OCI-LY7 (cell line): ENCODE data around the gene RPRML. TPM values are rescaled to one million over a fixed set of nuclear protein-coding genes. Genes with fewer than 3 reads are reported as not detected.
A peak's percentile ranks its signal among the peaks of the same experiment; 100 is the strongest.

Experiments
- BruUV-seq: library from RNA; stranded (reverse); fragments of 400-500 nt; replicated peaks from 2 replicates; lab custom pipeline; 2021; lab: Mats Ljungman, UMichigan
- CTCF ChIA-PET: fragments of 300-600 bp; sonication (Branson Sonifier 250); formaldehyde crosslinking; loops from one replicate; lab custom pipeline; 2022; ENCODE audit warnings: antibody characterized with exemption; ENCODE audit not compliant: unreplicated experiment; lab: Charles Lee
- POLR2A ChIA-PET: fragments of 300-600 bp; sonication (Branson Sonifier 250); formaldehyde crosslinking; loops from one replicate; lab custom pipeline; 2022; ENCODE audit warnings: antibody characterized with exemption; lab: Charles Lee
- DNase-seq: peaks from one replicate; pipeline ENCODE4 v3.0.0-alpha.2; 2015; ENCODE audit warnings: low spot score
- H2AFZ ChIP-seq: fragments of 200-600 bp; sonication (generic), shearing (Covaris generic); 2 replicates; pipeline ENCODE4 v1.6.1; 2014; ENCODE audit warnings: mild to moderate bottlenecking, antibody characterized with exemption, low read length, moderate library complexity
- H3K27ac ChIP-seq: fragments of 200-600 bp; sonication (generic); 2 replicates; pipeline ENCODE4 v1.5.1; 2014; ENCODE audit warnings: mixed run types, low read depth, mild to moderate bottlenecking, moderate library complexity, low read length, inconsistent platforms; ENCODE audit not compliant: poor library complexity, severe bottlenecking
- H3K36me3 ChIP-seq: fragments of 200-600 bp; sonication (generic); 2 replicates; pipeline ENCODE4 v1.6.1; 2014; ENCODE audit warnings: mild to moderate bottlenecking, antibody characterized with exemption, low read length, moderate library complexity, mixed read lengths; ENCODE audit not compliant: insufficient read depth
- H3K4me1 ChIP-seq: fragments of 200-600 bp; sonication (generic); 2 replicates; pipeline ENCODE4 v1.5.1; 2014; ENCODE audit warnings: mild to moderate bottlenecking, low read length; ENCODE audit not compliant: insufficient read depth, poor library complexity, severe bottlenecking
- H3K4me2 ChIP-seq: fragments of 200-600 bp; sonication (generic); 2 replicates; pipeline ENCODE4 v1.6.1; 2014; ENCODE audit warnings: mild to moderate bottlenecking, low read length
- H3K4me3 ChIP-seq: fragments of 200-600 bp; sonication (generic); 2 replicates; pipeline ENCODE4 v1.5.1; 2014; ENCODE audit warnings: mild to moderate bottlenecking, low read depth, low read length; ENCODE audit not compliant: poor library complexity, severe bottlenecking
- H3K79me2 ChIP-seq: fragments of 200-600 bp; sonication (generic); 2 replicates; pipeline ENCODE4 v1.6.1; 2016; ENCODE audit warnings: low read depth, mild to moderate bottlenecking, low read length, moderate library complexity, mixed read lengths; ENCODE audit not compliant: insufficient read depth
- H3K9me2 ChIP-seq: fragments of 200-600 bp; sonication (generic); 2 replicates; pipeline ENCODE4 v1.6.1; 2016; ENCODE audit warnings: mild to moderate bottlenecking, low read length, mixed read lengths; ENCODE audit not compliant: insufficient read depth
- H3K9me3 ChIP-seq: fragments of 200-600 bp; sonication (generic); 2 replicates; pipeline ENCODE4 v1.6.1; 2014; ENCODE audit warnings: mild to moderate bottlenecking, mixed run types, low read length, mixed read lengths
- H4K20me1 ChIP-seq: fragments of 200-600 bp; sonication (generic); 2 replicates; pipeline ENCODE4 v1.6.1; 2014; ENCODE audit warnings: mild to moderate bottlenecking, antibody characterized with exemption, low read length, moderate library complexity, mixed read lengths; ENCODE audit not compliant: insufficient read depth
- EZH2phosphoT487 ChIP-seq: fragments of 200-600 bp; sonication (generic); IDR thresholded peaks from 2 replicates; pipeline ENCODE4 v1.6.1; 2018; ENCODE audit warnings: low read depth, borderline replicate concordance, mild to moderate bottlenecking, mixed run types, antibody characterized with exemption, low read length, moderate library complexity, mixed read lengths
- intact Hi-C: fragments of 100-400 bp; cut with micrococcal nuclease; formaldehyde crosslinking; loops from one replicate; pipeline ENCODE4 v1.10.0; 2022; ENCODE audit not compliant: unreplicated experiment
- total RNA-seq, 2 experiments: library from RNA; depleted of rRNA in 1 of 2; stranded (reverse); fragments of >200 nt in 1 of 2; shearing (Covaris generic) in 1 of 2; gene quantifications; 2 replicates each; pipeline ENCODE4 v1.2.3, GENCODE V29; 2014 to 2022
- TF ChIP-seq, protein P1 (sequence below): fragments of 200-600 bp; sonication (generic); conservative IDR thresholded peaks from 2 replicates; pipeline ENCODE4 v1.5.1; 2014; ENCODE audit warnings: mild to moderate bottlenecking, antibody characterized with exemption, low read length, moderate library complexity, mixed read lengths

The RPRML gene
- total RNA-seq, 2 experiments from 2014 or later: 1.2 to 8.8 TPM

DNA sequence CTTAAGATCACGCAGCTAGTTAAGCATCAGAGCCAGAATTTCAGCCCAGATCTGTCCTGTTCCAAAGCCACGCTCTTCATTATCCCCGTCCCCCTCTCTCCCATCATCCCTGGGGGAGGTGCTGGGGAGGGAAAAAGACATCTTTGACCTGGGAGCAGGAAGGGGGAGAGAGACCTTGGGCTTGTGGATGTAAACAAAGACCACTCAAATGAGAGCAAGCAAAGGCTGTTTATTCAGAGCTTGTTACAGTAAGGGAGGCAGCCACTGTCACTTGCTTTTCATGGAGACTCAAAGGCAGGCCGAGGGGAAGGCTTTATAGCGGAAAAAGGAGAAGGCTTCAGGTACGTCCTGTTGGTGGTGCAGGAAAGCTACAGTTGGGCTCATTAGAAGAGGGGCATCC, 3.5 kb upstream of the RPRML start:
- CTCF ChIA-PET: interaction anchor here (0.7 kb wide), 1 partner anchor 11 kb away, joined by 3 read pairs; no protein-coding TSS in a partner anchor
- H3K9me3 ChIP-seq: no peaks in the 10 kb centered on the region
- no peaks in the 10 kb centered on the region for H3K36me3 ChIP-seq
- no TSS peak for BruUV-seq
- H4K20me1 ChIP-seq: no peaks in the 10 kb centered on the region
- H3K79me2 ChIP-seq: no peaks in the 10 kb centered on the region
- H2AFZ ChIP-seq: peak overlapping the region; percentile 69; the same call in 1 of the 2 replicates
- no peak for DNase-seq
- H3K4me3 ChIP-seq: no peak overlapping the region
- peak overlapping the region; percentile 32 for H3K4me2 ChIP-seq
- TF ChIP-seq, protein P1, sequence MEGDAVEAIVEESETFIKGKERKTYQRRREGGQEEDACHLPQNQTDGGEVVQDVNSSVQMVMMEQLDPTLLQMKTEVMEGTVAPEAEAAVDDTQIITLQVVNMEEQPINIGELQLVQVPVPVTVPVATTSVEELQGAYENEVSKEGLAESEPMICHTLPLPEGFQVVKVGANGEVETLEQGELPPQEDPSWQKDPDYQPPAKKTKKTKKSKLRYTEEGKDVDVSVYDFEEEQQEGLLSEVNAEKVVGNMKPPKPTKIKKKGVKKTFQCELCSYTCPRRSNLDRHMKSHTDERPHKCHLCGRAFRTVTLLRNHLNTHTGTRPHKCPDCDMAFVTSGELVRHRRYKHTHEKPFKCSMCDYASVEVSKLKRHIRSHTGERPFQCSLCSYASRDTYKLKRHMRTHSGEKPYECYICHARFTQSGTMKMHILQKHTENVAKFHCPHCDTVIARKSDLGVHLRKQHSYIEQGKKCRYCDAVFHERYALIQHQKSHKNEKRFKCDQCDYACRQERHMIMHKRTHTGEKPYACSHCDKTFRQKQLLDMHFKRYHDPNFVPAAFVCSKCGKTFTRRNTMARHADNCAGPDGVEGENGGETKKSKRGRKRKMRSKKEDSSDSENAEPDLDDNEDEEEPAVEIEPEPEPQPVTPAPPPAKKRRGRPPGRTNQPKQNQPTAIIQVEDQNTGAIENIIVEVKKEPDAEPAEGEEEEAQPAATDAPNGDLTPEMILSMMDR: no peak
- TF ChIP-seq EZH2phosphoT487: no peak
- H3K27ac ChIP-seq: peak overlapping the region; percentile 29
- H3K4me1 ChIP-seq: peaks cover 37% of the 10 kb centered on the region
- no peaks in the 10 kb centered on the region for H3K9me2 ChIP-seq
- POLR2A ChIA-PET: interaction anchor here (0.6 to 1.4 kb wide), 2 partner anchors 9 to 963 kb away, joined by 3 to 5 read pairs; no protein-coding TSS in a partner anchor
- intact Hi-C loops: no loop called here

DNA sequence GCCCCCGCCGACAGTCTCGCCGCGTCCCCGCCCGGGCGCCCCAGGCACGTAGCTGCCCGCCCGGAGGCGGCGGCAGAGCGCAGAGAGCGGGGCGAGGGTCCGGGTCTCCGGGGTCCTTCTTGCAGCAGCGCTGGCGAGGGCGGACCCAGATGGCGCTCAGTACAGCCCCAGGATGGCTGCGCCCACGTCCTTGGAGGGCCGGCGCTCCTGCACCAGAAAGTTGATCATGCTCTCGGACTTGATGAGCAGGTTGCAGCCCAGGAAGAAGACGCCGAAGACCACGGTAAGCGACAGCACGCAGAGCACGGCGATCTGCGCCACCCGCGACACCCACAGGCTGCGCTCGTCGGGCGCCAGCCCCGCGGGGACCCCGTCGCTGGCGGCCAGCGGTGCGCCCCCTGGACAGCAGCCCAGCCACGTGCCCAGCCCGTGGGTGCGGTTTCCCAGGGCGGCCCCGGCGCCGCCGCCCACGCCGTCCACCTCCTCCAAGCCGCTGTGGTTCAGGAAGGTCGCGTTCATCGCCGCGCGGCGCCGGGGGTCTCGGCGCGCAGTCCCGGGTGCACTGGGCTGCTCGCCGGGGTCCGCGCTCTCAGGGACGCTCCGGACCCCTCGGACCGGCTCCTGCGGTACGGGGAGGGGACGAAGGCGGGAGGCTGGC, 435 bp downstream of the RPRML start:
- CTCF ChIA-PET: no interaction called here
- TF ChIP-seq EZH2phosphoT487: no peak
- TF ChIP-seq, protein P1: peak; percentile 14; the same call in 1 of the 2 replicates
- H4K20me1 ChIP-seq: no peaks in the 10 kb centered on the region
- POLR2A ChIA-PET: interaction anchor here (0.6 kb wide), 1 partner anchor 14 kb away, joined by 3 read pairs; no protein-coding TSS in a partner anchor
- H3K4me3 ChIP-seq: peak overlapping the region; percentile 70
- peak overlapping the region; percentile 36; the same call in 1 of the 2 replicates for H2AFZ ChIP-seq
- intact Hi-C loops: no loop called here
- no peaks in the 10 kb centered on the region for H3K36me3 ChIP-seq
- H3K79me2 ChIP-seq: no peaks in the 10 kb centered on the region
- peaks cover 46% of the 10 kb centered on the region for H3K4me1 ChIP-seq
- no peaks in the 10 kb centered on the region for H3K9me2 ChIP-seq
- H3K9me3 ChIP-seq: no peaks in the 10 kb centered on the region
- H3K27ac ChIP-seq: peak overlapping the region; percentile 19
- H3K4me2 ChIP-seq: peak overlapping the region; percentile 68
- no TSS peak for BruUV-seq
- DNase-seq: peak; percentile 45
